HG02588 (cell line): ENCODE results near the gene NEUROD2.

ENCODE experiments used
- ATAC-seq: cut with Tn5 transposase; IDR thresholded peaks from one replicate; pipeline ENCODE4 v1.9.1; 2021; ENCODE audit warnings: mild to moderate bottlenecking, moderate library complexity; ENCODE audit not compliant: unreplicated experiment

Gene NEUROD2

DNA sequence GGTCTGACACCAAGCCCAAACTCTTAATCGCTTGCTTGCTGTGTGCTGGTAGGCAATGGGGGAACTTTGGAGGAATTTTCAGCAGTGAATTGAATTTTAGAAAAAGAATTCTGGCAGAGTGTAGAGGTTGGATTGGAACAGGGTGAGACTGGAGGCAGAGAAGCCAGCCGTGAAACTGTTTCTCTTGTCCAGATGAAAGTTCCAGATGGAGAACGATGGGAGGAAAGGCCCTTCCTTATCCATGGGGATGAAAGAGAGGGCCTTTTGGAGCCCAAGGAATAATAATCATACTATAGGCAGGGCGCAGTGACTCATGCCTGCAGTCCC is 26.0 kb downstream of the NEUROD2 start:
- no peak for ATAC-seq

DNA sequence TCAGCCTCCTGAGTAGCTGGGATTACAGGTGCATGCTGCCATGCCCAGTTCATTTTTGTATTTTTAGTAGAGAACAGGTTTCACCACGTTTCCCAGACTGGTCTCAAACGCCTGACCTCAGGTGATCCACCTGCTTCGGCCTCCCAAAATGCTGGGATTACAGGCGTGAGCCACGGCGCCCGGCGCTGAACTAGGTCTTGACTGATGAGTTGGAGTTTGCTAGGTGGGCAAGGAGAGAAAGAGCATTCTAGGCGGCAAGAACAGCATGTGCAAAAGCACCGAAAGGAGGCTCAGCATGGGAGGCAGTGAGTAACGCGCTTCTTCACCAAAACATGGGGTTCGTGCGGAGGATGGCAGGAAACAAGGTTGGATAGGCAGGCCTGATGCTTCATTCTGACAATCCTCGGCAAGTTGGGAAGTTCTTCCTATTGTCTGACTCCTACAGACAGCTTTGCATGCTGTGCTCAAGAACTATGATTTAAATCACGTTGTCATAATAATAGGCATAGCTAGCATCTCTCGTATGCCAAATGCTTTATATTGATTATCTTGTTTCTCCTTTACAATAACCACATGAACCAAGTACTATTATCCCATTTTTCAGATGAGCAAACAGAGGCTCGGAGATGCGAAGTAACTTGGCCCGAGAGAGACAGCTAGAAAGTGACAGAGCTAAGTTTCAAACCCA is 26.5 kb downstream of the NEUROD2 start:
- ATAC-seq: no peak

DNA sequence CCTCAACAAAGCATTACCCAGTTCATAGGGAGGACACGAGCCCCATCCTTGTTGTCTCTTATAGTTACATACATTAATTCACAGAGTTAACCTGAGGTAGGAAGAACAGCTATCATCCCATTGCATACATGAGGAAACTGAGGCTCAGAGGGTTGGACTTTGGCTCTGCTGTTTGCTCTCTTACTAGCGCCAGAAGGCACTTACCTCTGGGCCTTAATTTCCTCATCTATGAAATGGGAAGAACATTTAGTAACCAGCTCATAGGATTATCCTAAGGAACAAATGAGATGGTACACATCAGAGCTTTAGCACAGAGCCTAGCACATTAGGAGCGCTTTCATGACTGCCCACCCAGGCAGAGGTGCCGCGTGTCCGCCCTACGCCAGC is 27.6 kb downstream of the NEUROD2 start:
- no peak for ATAC-seq

DNA sequence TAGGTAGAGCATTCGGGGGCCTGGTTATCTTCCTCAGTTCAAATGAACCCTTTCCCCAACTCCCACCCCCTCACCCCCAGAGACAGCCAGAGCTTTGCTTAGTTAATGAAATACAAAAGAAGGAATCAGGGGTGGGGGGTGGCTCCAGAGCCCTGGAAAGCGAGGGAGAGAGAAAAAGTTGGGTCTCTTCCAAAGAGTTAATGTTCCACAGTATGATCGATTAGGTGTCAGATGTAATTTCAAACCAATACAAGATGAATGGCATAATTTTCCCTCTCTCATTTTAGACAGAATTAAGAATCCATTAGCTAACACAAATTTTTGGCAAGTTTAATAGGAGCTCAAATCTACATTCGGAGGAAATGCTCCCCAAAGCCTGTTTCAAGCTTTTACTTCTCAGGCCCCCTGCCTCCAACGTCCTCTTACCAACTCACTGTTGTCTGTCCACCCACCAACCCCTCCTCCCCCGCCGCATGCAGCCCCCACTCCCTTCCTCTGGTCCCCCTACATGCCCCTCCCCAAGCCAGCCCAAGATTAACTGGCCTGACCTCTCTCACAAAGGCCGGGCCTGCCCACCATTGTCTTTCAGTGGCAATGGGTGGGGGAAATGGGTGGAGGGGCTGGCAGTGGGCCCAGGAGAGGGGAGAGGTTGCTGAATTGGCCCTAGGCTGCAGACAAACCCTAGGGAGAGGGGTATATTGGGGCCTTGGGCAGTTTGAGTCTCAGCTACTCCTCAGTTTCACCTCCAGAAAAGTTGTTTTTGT is 28.2 kb downstream of the NEUROD2 start:
- ATAC-seq: no peak

DNA sequence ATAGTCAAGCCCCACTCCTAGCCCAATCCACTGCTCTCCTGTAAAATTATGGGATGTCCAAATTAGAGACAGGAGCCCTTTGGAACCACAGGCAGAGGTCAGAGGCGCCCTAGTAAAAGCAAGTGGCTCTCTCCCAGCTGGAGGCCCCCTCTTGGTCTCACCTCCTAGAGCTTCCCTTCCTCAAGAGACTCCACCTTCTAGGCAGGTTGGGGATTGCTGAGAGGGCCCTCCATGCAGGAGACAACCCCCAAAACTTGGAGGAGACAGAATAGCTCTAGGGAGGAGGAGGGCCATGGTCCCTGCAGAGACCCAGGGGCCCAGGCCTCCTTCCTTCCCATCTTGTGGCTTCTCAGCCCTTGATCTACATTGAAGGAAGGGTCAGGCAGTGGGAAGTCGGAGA is 29.4 kb downstream of the NEUROD2 start:
- no peak for ATAC-seq

DNA sequence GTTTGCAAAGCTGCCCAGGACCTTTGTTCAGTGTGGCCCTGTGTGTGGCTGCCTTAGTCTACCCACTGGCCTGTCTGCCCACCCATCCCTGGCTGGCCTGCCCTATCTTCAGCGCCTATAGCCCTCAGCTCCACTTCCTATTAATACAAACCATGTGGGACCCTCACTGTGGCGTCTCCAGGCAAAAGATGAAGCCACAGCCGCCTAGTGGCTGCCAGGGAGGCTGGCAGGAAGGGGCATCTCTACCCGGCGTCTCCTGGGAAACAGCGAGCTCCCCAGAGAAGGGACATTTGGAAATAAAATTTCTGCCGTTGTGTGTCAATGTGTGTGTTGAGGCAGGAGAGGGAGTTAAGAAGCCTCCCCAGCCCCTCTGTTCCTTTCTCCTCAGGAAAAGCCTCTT is 31.5 kb downstream of the NEUROD2 start:
- ATAC-seq: no peak

DNA sequence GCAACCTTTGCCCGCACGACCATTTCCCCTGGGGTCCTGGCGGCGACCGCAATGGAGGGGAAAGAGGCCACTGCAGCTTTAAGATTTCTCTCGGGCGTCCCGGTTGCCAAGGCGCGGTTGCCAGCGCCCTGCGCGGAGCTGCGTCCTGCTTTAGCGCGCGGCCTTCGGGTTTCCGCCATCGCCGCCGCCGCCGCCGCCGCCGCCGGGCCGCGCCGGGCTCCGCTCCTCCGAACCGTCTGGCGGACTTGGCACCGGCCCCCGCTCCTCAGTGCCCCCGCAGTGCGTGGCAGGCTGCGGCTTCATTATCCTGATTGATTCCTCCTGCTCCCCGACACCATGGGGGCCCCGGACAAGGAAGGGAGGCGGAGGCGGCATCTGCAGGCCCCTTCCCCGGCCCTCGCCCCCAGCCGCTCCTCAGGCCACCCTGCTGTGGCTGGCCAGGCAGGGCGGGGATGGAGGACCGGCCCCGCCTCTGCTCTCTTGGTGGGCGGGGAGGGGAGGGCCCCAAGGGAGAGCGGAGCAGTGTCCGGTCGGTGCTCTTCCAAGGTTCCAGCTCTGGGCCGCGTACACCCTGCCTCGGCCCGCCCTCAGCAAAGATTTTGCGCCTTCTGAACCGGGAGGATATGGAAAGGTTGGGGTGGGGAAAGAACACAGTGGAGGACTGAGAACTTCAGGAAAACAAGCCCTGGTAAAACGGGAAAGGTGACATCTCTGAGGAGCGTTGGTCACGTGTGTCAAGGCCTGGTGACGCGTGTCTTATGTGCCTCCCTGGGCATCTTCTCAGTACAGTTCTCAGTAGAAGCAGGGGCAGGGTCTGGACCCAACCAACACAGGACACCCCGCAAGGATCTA is 34.0 kb downstream of the NEUROD2 start:
- no peak for ATAC-seq

DNA sequence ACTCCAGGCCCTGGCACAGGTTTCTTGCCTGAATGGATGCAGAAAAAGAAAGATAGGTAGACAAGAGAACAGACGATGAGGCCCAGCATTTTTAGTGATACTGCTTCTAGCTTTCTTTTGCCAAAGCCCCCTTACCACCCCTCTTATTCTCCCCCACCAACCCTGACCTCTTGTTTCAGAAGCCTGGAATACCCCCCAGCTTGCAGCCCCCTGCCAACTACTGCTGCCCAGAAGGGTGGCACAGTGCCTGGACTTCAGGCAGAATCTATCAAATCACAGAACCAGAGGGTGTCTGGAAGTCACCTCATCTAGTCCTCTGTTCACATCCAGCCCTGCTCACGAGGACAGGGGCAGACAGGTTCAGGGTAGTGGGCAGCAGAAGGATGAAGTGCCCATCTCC is 35.6 kb downstream of the NEUROD2 start:
- no peak for ATAC-seq

DNA sequence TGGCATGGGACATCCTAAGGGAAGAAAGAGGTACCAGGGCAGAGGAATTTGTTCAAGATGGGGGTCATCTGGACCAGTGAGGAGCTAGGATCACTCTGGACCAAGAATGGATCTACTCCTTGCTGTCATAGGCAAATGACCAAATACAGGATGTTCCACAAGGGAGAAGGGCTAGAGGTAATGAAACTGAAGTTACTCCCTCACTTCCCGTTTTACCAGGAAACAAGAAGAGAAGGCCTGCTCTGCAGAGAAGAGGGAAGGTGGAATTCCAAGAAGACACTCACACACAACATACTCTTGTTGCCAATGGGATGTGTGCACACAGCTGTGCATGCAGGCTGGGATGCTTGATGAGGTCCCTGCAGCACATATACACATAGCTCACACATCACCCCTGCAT is 38.6 kb downstream of the NEUROD2 start:
- ATAC-seq: no peak

DNA sequence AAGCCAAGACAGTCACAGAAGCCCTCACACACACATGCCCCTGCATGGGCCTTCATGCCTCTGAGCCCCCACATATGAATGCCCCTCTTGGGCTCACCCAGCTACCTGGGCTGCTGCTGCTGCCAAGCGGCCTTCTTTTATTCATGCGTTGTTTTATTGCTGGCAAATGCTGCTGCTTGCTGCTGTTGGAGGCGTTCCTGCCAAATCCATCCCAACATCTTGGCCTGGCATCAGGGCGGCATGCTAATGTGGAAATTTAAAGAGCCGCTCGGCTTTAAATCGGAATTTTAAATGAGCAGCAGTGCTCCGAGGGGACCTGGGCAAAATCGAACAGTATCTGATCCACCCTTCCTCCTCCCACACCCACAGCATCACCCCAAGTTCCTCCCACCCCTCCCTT is 39.0 kb downstream of the NEUROD2 start:
- ATAC-seq: no peak

DNA sequence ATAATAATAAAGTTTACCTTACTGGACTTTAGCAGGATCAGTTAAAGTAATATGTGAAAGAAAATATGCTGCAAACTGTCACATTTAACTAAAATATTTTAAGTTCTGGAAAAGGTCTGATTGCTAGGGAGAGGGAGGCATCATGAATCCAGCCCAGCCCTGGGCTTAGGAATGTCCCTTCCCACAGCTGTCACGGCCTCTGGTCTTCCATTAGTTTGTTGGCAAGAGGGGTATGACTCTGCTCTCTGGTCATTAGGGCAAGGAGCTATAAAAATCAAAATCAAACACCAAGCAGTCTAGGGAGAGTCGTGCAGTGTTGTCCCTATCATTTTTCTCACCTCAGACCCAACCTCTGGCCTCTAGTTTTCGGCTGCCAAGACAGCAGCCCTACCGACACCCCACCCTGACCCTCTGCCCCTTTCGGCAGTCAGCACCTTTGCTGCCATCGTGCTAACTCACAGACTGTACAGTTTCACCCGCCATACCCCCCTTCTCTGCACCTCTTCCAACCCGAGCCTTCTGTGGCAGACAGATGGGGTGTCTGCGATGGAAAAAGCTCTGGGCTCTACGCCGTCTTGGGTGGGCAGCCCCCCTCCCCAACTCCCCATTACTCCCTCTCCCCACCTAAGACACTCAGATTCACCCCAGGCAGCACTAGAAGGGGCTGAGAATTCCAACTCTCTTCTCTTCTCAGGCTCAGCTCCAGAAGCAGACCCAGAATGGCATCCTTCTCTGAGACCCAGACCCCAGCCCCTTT is 41.4 kb downstream of the NEUROD2 start:
- no peak for ATAC-seq

DNA sequence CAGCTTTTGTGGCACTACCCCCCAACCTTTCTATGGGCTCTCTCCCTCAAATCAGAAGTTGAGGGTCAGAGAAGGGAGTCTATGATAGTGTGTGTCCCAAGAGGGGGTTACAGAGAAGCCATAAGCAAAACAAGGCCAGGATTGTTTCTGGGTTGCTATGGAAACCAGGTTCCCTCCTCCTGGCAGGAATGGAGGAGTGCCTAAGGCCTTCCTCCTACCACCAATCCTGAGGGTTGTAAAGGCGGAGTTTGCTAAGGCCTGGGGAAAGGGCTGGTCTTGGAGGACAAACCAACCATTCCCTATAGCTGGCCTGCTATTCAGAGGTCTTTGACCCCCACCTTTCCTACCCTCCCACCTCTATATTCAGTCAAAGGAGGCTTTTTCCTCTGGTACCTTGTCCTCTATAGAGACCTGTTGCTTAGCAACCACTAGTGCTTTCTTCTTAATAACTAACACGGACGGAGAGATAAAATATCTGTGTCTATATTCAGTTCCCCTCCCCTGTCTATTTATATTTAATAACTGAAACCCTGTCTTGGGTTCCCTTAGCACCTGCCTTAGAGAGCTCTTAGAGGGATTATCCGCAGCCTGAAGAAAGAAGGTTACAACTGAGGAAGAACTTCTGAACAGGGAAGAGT is 43.4 kb downstream of the NEUROD2 start:
- no peak for ATAC-seq

DNA sequence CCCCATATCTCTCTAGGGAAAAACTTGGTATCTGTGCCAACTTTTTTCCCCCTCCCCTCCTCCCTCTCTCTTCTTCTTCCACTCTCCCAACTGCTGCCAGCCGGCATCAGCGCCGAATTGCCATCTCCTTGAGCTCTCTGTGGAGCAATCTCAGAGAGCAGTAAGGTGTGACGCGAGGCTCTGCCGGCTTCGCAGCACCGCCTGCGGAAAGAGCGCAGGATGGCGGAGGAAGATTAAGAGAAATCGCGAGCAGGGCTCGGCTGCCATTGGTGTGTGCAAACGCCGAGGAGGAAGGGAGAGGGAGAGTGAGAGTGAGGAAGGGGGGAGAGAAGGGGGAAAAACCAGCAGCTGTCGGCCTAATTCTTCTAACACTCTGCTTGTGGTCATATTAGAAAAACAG is 44.2 kb downstream of the NEUROD2 start:
- no peak for ATAC-seq

DNA sequence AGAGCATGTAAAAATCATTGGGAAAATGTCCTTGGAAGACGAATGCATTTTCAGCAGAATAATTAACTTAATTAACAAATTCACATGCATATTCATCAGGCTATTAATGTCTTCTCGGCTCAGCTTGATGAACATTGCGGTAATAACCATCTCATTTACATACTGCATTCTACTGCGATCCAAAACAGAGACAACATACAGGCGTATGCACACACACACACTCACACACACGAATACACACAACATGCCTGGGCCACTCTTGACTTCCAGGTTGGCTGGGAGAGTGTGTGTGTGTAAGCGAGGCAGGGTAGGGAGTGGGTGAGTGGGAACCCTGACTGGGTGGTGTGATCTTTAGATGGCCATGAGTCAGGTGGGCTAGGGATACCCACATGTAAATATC is 44.7 kb downstream of the NEUROD2 start:
- no peak for ATAC-seq

DNA sequence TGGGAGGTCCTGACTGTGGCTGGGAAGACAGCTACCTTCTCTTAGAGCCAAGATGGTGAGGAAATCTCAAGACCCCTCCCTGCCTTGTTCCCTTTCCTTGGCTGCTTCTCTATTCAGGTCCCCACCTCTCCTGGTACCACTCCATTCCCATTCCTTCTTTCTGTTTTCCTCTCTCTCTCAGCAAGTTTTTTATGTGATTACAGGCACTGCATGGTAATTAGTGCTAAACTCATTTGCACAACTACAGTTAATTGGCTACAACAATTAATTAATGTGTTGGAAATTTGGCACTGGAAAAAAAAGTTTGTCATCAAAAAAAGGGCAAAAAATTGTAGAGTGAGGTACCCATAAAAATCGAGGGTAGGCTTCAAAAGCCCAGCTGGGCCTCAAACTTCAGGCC is 45.3 kb downstream of the NEUROD2 start:
- no peak for ATAC-seq

DNA sequence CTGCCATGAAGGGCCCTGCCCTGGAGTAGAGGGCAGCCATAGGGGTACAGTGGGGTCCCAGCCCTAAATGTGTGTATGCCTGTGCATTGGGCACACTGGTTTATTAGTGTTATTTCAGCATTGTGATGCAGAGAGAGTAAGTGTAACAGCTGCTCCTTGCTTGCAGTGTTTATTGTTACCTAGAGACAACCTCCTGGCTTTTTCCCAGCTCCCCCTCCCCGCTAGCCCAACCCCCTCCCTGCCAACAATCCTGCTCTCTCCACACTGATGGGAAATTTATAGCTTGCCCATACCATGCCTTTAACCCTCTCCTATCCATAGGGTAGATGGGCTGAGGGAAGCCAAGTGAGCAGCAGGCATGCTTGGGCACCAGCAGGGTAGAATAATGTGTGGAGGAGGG is 51.3 kb downstream of the NEUROD2 start:
- no peak for ATAC-seq

DNA sequence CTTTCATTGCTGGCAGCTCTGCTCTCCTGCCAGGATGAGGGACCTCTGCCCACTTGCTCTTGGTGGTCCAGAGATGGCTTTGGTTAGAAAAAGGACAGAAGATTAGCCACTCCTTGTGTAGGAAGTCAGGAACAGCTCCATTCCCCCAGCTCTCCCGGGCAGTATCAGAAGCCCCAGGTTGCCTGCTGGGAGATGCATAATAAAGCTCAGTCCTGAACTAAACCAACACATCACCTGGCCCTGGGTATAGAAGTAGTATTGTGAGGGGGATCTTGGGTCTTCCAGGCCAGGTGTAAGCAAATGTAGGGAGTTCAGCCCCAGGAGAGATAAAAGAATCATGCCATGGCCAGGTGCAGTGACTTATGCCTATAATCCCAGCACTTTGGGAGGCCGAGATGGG is 52.4 kb downstream of the NEUROD2 start:
- no peak for ATAC-seq
